CD4-positive, alpha-beta T cell treated with Interleukin-12 subunit alpha and Interleukin-12 subunit beta, for 1 hour (primary cell): ENCODE data around the gene HS2ST1.

Experiments used
- DNase-seq: peaks from one replicate; pipeline ENCODE4 v3.0.0-alpha.2; 2020

The HS2ST1 gene

GRCh38 chr1:87074001-87074795 is 159.8 kb downstream of the HS2ST1 start:
- no peak for DNase-seq

- DNase-seq = no peak
These were observed 163.7 kb downstream of the HS2ST1 start for GRCh38 chr1:87077959-87078639.

GRCh38 chr1:87084244-87084836 is 169.9 kb downstream of the HS2ST1 start:
- DNase-seq = peak; percentile 35

GRCh38 chr1:87086120-87086519 is 171.7 kb downstream of the HS2ST1 start:
- DNase-seq = no peak

GRCh38 chr1:87089070-87089736 is 174.8 kb downstream of the HS2ST1 start:
- no peak for DNase-seq

- DNase-seq = no peak
These were observed 175.4 kb downstream of the HS2ST1 start for GRCh38 chr1:87089823-87090222.

GRCh38 chr1:87091425-87091824 is 177.0 kb downstream of the HS2ST1 start:
- no peak for DNase-seq

- DNase-seq = no peak
These were observed 178.4 kb downstream of the HS2ST1 start for GRCh38 chr1:87092846-87093245.

- no peak for DNase-seq
These were observed 178.9 kb downstream of the HS2ST1 start for GRCh38 chr1:87093286-87093685.

- DNase-seq = no peak
These were observed 179.8 kb downstream of the HS2ST1 start for GRCh38 chr1:87094238-87094637.

- no peak for DNase-seq
These were observed 185.8 kb downstream of the HS2ST1 start for GRCh38 chr1:87100271-87100670.

- DNase-seq = no peak
These were observed 188.6 kb downstream of the HS2ST1 start for GRCh38 chr1:87103074-87103473.

- no peak for DNase-seq
These were observed 189.7 kb downstream of the HS2ST1 start for GRCh38 chr1:87104140-87104539.

- no peak for DNase-seq
These were observed 190.5 kb downstream of the HS2ST1 start for GRCh38 chr1:87104945-87105344.

GRCh38 chr1:87106144-87106543 is 191.7 kb downstream of the HS2ST1 start:
- no peak for DNase-seq

- no peak for DNase-seq
These were observed 192.4 kb downstream of the HS2ST1 start for GRCh38 chr1:87106867-87107266.

GRCh38 chr1:87108228-87108627 is 193.8 kb downstream of the HS2ST1 start:
- no peak for DNase-seq

- DNase-seq = no peak
These were observed 194.5 kb downstream of the HS2ST1 start for GRCh38 chr1:87108814-87109411.

- DNase-seq = no peak
These were observed 197.4 kb downstream of the HS2ST1 start for GRCh38 chr1:87111659-87112371.

GRCh38 chr1:87113313-87113712 is 198.9 kb downstream of the HS2ST1 start:
- DNase-seq = no peak

GRCh38 chr1:87115317-87115890 is 201.0 kb downstream of the HS2ST1 start:
- no peak for DNase-seq

- DNase-seq = no peak
These were observed 201.5 kb downstream of the HS2ST1 start for GRCh38 chr1:87115891-87116290.
